SK-N-MC (cell line): ENCODE data around the gene TRPM5.

Experiments
- EZH2 ChIP-seq: fragments of 200-600 bp; sonication (generic); IDR thresholded peaks from one replicate; pipeline ENCODE4 v1.6.1; 2017; ENCODE audit warnings: antibody characterized with exemption
- POLR2AphosphoS5 ChIP-seq: IDR thresholded peaks from 2 replicates; pipeline ENCODE4 v1.6.1; 2012; ENCODE audit warnings: mild to moderate bottlenecking, low read depth, low read length, borderline replicate concordance

GRCh38 chr11:2426221-2426620 lies 18.1 kb downstream of the TRPM5 start:
- no peak for TF ChIP-seq POLR2AphosphoS5
- no peak for TF ChIP-seq EZH2
